Left lung (tissue), 10 donors: ENCODE results near the gene UQCRFS1. TPM values are rescaled to one million over a fixed set of nuclear protein-coding genes. Genes with fewer than 3 reads are reported as not detected.

ENCODE experiments used
- ATAC-seq: fragments of 200-7000 bp; cut with Tn5 transposase; one replicate; pipeline ENCODE4 v1.9.1; 2020; ENCODE audit warnings: moderate library complexity
- DNase-seq, 4 donors: peaks; one replicate each; pipeline ENCODE4 v3.0.0-alpha.2; 2013 to 2020
- H3K27ac ChIP-seq, 2 donors: fragments of 200-600 bp; sonication (generic) in 1 of 2; one replicate each; pipeline versions ENCODE4 v1.5.0 to v1.8.0; 2020 to 2021
- H3K27me3 ChIP-seq, 2 donors: fragments of 200-600 bp; sonication (generic) in 1 of 2; one replicate each; pipeline versions ENCODE4 v1.5.0 to v1.8.0; 2020 to 2021
- H3K36me3 ChIP-seq, 2 donors: fragments of 200-600 bp; sonication (generic) in 1 of 2; one replicate each; pipeline versions ENCODE4 v1.5.0 to v1.8.0; 2020 to 2021
- H3K4me1 ChIP-seq, 2 donors: fragments of 200-600 bp; one replicate each; pipeline ENCODE4 v1.8.0; 2021
- H3K4me3 ChIP-seq, 2 donors: fragments of 200-600 bp; sonication (generic) in 1 of 2; one replicate each; pipeline versions ENCODE4 v1.5.0 to v1.8.0; 2020 to 2021; ENCODE audit warnings: mild to moderate bottlenecking in 1 of 2
- H3K9me3 ChIP-seq, 2 donors: fragments of 200-600 bp; sonication (generic) in 1 of 2; one replicate each; pipeline versions ENCODE4 v1.5.0 to v1.8.0; 2020 to 2021
- intact Hi-C, 2 donors: fragments of 100-400 bp; cut with DNase I; formaldehyde crosslinking; loops; one replicate each; pipeline versions ENCODE4 v1.11.2 to v1.14.2; 2022
- polyA plus RNA-seq, 6 donors: library from polyadenylated mRNA; unstranded; fragments of 120-200 nt; gene quantifications; one replicate each; pipeline ENCODE4 v1.2.1, GENCODE V29; 2013; ENCODE audit not compliant: insufficient read length in 6 of 6
- total RNA-seq, 2 donors: library from RNA; stranded (reverse); fragmentation: NEBNext Ultra II Directional; extraction: Animal tissue kit (Norgen Biotek cat#: 25700); gene quantifications; one replicate each; pipeline ENCODE4 v1.2.1, GENCODE V29; 2021
- TF ChIP-seq, protein P1 (sequence below), 2 donors: fragments of 200-600 bp; sonication (generic) in 1 of 2; IDR thresholded peaks; one replicate each; pipeline versions ENCODE4 v1.5.0 to v1.8.0; 2021; ENCODE audit warnings: antibody characterized with exemption in 2 of 2
- donor health status: DM: no; HTN: yes; CAD: no.
- donor health status: DM: no; HTN: no; CAD: no.

Gene UQCRFS1
- total and polyA plus RNA-seq, 8 donors: 15.9 to 27.8 (median 17.4) TPM

DNA sequence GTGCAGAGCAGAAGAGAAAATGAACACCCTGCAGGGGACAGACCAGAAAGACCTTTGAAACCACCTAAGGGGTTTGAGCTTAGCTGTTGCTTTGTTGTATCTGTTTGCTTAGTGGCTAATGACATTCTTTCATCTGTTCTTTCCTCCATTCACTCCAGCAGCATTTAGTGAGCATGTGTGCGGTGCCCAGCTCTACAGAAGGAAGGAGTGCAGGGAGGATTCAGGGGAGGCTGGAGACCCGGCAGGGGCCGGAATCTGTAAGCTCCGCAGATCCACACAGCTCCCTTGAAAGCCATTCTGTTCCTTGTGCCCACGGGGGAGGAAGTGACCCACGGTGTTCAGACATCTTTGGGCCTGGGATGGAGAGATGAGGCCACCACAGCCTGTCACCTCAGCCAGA lies 27.5 kb downstream of the UQCRFS1 start:
- H3K9me3 ChIP-seq: no peaks in the 10 kb centered on the region
- no peaks in the 10 kb centered on the region for H3K36me3 ChIP-seq
- TF ChIP-seq, protein P1, sequence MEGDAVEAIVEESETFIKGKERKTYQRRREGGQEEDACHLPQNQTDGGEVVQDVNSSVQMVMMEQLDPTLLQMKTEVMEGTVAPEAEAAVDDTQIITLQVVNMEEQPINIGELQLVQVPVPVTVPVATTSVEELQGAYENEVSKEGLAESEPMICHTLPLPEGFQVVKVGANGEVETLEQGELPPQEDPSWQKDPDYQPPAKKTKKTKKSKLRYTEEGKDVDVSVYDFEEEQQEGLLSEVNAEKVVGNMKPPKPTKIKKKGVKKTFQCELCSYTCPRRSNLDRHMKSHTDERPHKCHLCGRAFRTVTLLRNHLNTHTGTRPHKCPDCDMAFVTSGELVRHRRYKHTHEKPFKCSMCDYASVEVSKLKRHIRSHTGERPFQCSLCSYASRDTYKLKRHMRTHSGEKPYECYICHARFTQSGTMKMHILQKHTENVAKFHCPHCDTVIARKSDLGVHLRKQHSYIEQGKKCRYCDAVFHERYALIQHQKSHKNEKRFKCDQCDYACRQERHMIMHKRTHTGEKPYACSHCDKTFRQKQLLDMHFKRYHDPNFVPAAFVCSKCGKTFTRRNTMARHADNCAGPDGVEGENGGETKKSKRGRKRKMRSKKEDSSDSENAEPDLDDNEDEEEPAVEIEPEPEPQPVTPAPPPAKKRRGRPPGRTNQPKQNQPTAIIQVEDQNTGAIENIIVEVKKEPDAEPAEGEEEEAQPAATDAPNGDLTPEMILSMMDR (IDR thresholded peaks at IDR 0.05): no peak
- H3K27me3 ChIP-seq: no peaks in the 10 kb centered on the region
- DNase-seq: no peak
- intact Hi-C loops: no loop called here
- H3K4me1 ChIP-seq: no peaks in the 10 kb centered on the region
- no peak overlapping the region for H3K4me3 ChIP-seq
- ATAC-seq: no peak
- no peak overlapping the region for H3K27ac ChIP-seq

GRCh38 chr19:29176981-29177754 lies 35.8 kb downstream of the UQCRFS1 start:
- Histone ChIP-seq H3K27ac (no peak overlapping the region), H3K4me3 (no peak overlapping the region), H3K36me3 (no peaks in the 10 kb centered on the region), H3K27me3 (no peaks in the 10 kb centered on the region), H3K4me1 (no peaks in the 10 kb centered on the region), H3K9me3 (peaks cover 0 to 58% of the 10 kb centered on the region in 2 donors)
- ATAC-seq (no peak), DNase-seq (no peak)
- intact Hi-C loops: no loop called here
- TF ChIP-seq, protein P1 (IDR thresholded peaks at IDR 0.05): no peak

DNA sequence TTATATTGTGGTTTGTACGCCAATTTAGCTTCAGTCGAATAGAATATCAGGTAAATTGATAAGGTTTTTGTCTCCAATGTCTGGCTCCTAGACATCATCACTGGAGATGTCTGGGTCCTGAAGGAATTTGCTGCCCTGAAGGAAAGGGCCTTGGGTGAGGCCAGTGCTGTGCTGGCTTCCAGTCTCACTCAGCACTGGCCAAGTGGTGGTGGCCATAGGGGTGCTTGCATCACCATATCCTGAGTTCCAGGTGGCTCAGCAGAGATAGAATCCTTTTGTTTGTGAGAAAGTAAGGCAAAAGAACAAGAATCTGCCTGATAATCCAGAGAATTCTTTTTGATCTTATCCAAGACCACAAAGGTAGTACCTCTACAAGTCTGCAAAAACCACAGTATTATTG lies 39.1 kb downstream of the UQCRFS1 start:
- Histone ChIP-seq H3K9me3 (peaks cover 0 to 52% of the 10 kb centered on the region in 2 donors), H3K4me3 (no peak overlapping the region), H3K27me3 (no peaks in the 10 kb centered on the region), H3K36me3 (no peaks in the 10 kb centered on the region), H3K4me1 (no peaks in the 10 kb centered on the region), H3K27ac (no peak overlapping the region)
- ATAC-seq (no peak), DNase-seq (no peak)
- intact Hi-C loops: no loop called here
- TF ChIP-seq, protein P1 (IDR thresholded peaks at IDR 0.05): no peak

DNA sequence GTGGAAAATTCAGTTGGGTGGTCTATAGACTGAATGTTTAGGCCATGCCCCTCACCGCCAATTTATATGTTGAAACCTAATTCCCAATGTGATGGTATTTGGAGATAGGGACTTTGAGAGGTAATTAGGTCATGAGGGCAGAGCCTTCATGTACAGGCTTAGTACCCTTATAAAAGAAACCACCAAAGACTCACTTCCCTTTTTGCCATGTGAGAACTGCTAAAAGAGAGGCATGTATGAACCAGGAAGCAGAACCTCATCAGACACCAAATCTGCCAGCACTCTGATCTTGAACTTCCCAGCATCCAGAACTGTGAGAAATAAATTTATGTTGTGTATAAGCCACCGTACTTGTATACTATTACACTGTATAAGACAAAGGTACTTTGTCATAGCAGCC lies 40.6 kb downstream of the UQCRFS1 start:
- Histone ChIP-seq H3K27ac (no peak overlapping the region), H3K4me3 (no peak overlapping the region), H3K27me3 (no peaks in the 10 kb centered on the region), H3K36me3 (no peaks in the 10 kb centered on the region), H3K4me1 (no peaks in the 10 kb centered on the region), H3K9me3 (peaks cover 0 to 36% of the 10 kb centered on the region in 2 donors)
- ATAC-seq: no peak
- intact Hi-C loops: no loop called here
- DNase-seq: no peak
- TF ChIP-seq, protein P1 (IDR thresholded peaks at IDR 0.05): no peak

DNA sequence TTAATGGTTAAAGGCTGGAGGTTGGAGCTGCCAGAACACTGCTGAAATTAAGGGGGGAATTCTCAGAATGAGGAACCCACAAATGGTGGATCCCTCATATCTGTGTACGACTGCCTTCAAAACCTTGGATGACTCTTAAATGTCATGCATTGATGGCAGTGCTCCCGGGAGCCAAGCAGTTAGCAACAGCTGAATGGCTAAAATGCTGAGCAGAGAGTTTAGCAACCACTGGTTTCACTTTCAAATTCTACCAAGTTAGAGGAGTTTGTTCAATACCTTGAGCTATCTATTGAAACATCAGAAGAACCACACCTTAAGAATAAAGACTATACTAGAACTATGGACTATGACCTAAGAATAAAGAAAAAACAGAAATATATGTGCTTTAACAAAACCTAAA lies 41.4 kb downstream of the UQCRFS1 start:
- intact Hi-C loops: no loop called here
- no peaks in the 10 kb centered on the region for H3K36me3 ChIP-seq
- ATAC-seq (no peak), DNase-seq (no peak)
- H3K27ac ChIP-seq: no peak overlapping the region
- no peak overlapping the region for H3K4me3 ChIP-seq
- TF ChIP-seq, protein P1 (IDR thresholded peaks at IDR 0.05): no peak
- H3K4me1 ChIP-seq: no peaks in the 10 kb centered on the region
- H3K9me3 ChIP-seq: peaks cover 0 to 28% of the 10 kb centered on the region in 2 donors
- H3K27me3 ChIP-seq: no peaks in the 10 kb centered on the region
